Hepatocyte (in vitro differentiated cells): ENCODE data around the gene OBI1. TPM values are rescaled to one million over a fixed set of nuclear protein-coding genes. Genes with fewer than 3 reads are reported as not detected.

Experiments
- DNase-seq: peaks from one replicate; pipeline ENCODE4 v3.0.0-alpha.2; 2016; ENCODE audit warnings: low spot score
- H2AFZ ChIP-seq: fragments of 200-600 bp; sonication (generic); 2 replicates; pipeline ENCODE4 v1.6.0; 2016; ENCODE audit warnings: antibody characterized with exemption, mild to moderate bottlenecking
- H3K27ac ChIP-seq: fragments of 200-600 bp; sonication (generic); 2 replicates; pipeline ENCODE4 v1.5.1; 2016; ENCODE audit warnings: mild to moderate bottlenecking
- H3K27me3 ChIP-seq: fragments of 200-600 bp; sonication (generic); 2 replicates; pipeline ENCODE4 v1.6.1; 2016
- H3K36me3 ChIP-seq: fragments of 200-600 bp; sonication (generic); replicated peaks from 2 replicates; pipeline ENCODE4 v1.5.1; 2016; ENCODE audit warnings: low read depth; ENCODE audit not compliant: insufficient read depth
- H3K4me1 ChIP-seq: fragments of 200-600 bp; sonication (generic); 2 replicates; pipeline ENCODE4 v1.5.1; 2016; ENCODE audit warnings: mild to moderate bottlenecking, moderate library complexity; ENCODE audit not compliant: insufficient read depth
- H3K4me2 ChIP-seq: fragments of 200-600 bp; sonication (generic); 2 replicates; pipeline ENCODE4 v1.6.0; 2016
- H3K4me3 ChIP-seq: fragments of 200-600 bp; sonication (generic); 2 replicates; pipeline ENCODE4 v1.5.1; 2016; ENCODE audit warnings: mild to moderate bottlenecking
- H3K79me2 ChIP-seq: fragments of 200-600 bp; sonication (generic); 2 replicates; pipeline ENCODE4 v1.6.0; 2017; ENCODE audit warnings: mild to moderate bottlenecking
- H3K9me2 ChIP-seq: fragments of 200-600 bp; sonication (generic); replicated peaks from 2 replicates; pipeline ENCODE4 v1.6.0; 2017; ENCODE audit warnings: mild to moderate bottlenecking; ENCODE audit not compliant: insufficient read depth
- H3K9me3 ChIP-seq: fragments of 200-600 bp; sonication (generic); 2 replicates; pipeline ENCODE4 v1.5.1; 2016; ENCODE audit warnings: low read depth, mild to moderate bottlenecking
- H4K20me1 ChIP-seq: fragments of 200-600 bp; sonication (generic); 2 replicates; pipeline ENCODE4 v1.6.0; 2016; ENCODE audit warnings: mild to moderate bottlenecking; ENCODE audit not compliant: insufficient read depth, poor library complexity, severe bottlenecking
- EZH2 ChIP-seq: fragments of 200-600 bp; sonication (generic); IDR thresholded peaks from 2 replicates; pipeline ENCODE4 v1.6.1; 2016; ENCODE audit warnings: antibody characterized with exemption, mild to moderate bottlenecking, borderline replicate concordance
- EZH2phosphoT487 ChIP-seq: fragments of 200-600 bp; sonication (generic); IDR thresholded peaks from one replicate; pipeline ENCODE4 v1.6.1; 2018; ENCODE audit warnings: antibody characterized with exemption, mild to moderate bottlenecking, low read depth, moderate library complexity; ENCODE audit not compliant: unreplicated experiment, severe bottlenecking
- WGBS: methylation state at CpG from one replicate; pipeline ENCODE4 v1.1.6; 2016; ENCODE audit warnings: low lambda C conversion rate; ENCODE audit errors: missing lambda C conversion rate; 5-methylcytosine and 5-hydroxymethylcytosine counted together
- polyA plus RNA-seq: library from polyadenylated mRNA; unstranded; fragments of >200 nt; fragmentation: Nextera tagmentation; extraction: Ambion mirVana; gene quantifications from 2 replicates; pipeline ENCODE4 v1.2.1, GENCODE V29; 2016
- total RNA-seq: library from RNA; depleted of rRNA; stranded (reverse); fragments of >200 nt; gene quantifications from 2 replicates; pipeline ENCODE4 v1.2.3, GENCODE V29; 2014
- TF ChIP-seq, protein P1 (sequence below): fragments of 200-600 bp; sonication (generic); IDR thresholded peaks from 2 replicates; pipeline ENCODE4 v1.5.1; 2016; ENCODE audit warnings: antibody characterized with exemption, mild to moderate bottlenecking; ENCODE audit not compliant: poor library complexity

OBI1 gene
- total and polyA plus RNA-seq, 2 experiments from 2014 or later = 5.3 to 17.6 TPM

DNA sequence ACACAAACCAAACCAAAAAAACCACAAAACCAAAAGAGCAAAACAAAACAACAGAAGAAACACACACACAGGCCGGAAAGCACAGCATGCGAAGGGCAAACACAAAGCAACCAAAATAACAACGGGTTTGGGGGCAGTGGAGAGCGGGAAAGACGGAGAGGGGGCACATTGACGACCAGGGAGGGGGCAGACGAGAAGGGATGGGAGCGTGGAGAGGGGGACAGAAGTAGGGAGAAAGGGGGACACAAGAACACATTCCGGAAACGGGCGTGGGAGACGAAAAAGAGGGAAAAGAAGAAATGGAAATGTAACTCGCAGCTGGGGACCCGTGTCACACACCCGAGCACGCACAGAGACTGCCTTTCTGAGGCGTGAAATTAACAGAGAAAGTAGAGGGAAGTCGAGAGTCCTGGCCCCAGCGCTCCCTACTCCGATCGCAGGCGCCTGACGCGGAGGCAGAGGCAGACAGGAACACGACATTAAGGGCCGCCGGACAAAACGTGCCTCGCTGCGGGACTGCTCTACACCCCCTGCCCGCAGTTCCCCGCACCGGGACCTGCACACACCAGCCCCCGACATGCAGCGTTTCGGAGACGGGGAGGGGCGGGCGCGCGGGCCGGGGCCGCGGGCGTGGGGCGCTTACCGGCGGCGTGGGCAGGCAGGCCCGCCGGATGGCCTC, 56.3 kb downstream of the OBI1 start:
- no peak for DNase-seq
- Histone ChIP-seq H3K36me3 (no peaks in the 10 kb centered on the region), H4K20me1 (no peaks in the 10 kb centered on the region), H3K27ac (no peak overlapping the region), H3K9me2 (no peaks in the 10 kb centered on the region), H3K4me3 (no peak overlapping the region), H3K4me2 (peak overlapping the region; percentile 96), H3K79me2 (no peaks in the 10 kb centered on the region), H3K4me1 (peaks cover 10% of the 10 kb centered on the region), H3K9me3 (no peaks in the 10 kb centered on the region), H3K27me3 (peaks cover 95% of the 10 kb centered on the region), H2AFZ (peak overlapping the region; percentile 66)
- 1% methylated on average over 39 of the region's 51 CpGs for WGBS
- TF ChIP-seq, protein P1, sequence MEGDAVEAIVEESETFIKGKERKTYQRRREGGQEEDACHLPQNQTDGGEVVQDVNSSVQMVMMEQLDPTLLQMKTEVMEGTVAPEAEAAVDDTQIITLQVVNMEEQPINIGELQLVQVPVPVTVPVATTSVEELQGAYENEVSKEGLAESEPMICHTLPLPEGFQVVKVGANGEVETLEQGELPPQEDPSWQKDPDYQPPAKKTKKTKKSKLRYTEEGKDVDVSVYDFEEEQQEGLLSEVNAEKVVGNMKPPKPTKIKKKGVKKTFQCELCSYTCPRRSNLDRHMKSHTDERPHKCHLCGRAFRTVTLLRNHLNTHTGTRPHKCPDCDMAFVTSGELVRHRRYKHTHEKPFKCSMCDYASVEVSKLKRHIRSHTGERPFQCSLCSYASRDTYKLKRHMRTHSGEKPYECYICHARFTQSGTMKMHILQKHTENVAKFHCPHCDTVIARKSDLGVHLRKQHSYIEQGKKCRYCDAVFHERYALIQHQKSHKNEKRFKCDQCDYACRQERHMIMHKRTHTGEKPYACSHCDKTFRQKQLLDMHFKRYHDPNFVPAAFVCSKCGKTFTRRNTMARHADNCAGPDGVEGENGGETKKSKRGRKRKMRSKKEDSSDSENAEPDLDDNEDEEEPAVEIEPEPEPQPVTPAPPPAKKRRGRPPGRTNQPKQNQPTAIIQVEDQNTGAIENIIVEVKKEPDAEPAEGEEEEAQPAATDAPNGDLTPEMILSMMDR = no peak
- TF ChIP-seq EZH2phosphoT487 = peak; percentile 92
- TF ChIP-seq EZH2 = peak; percentile 96

DNA sequence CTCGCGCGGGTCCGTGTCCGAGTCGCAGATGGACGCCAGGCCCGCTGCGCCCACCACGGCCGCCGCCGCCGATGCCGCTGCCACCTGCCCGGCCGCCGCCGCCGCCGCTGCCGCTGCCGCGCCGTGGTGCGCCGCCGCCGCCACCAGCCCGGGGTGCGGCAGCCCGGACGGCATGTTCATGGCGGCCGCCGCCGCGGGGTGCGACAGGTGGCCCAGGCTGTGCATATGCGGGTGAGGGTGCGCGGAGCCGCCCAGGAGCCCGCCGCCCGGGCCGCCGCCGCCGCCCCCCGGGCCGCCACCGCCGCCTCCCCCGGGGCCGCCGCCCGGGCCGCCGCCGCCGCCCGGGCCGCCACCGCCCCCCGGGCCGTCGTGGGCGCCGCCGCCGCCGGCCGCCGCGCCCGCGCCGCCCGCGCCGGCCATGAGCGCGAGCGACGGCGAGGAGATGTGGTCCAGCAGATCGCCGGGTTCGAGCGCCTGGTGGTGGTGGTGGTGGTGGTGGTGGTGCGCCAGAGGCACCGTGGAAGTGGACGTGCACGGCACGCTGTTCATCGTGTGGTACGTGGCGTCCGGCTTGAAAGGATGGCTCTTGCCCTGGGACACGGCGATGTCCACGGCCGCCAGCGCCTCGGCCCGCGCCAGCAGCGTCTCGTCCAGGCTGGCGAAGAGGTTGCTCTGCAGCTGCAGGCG, 56.9 kb downstream of the OBI1 start:
- Histone ChIP-seq H3K27ac (no peak overlapping the region), H3K79me2 (no peaks in the 10 kb centered on the region), H2AFZ (peak overlapping the region; percentile 68), H3K4me2 (peak overlapping the region; percentile 96), H3K4me3 (no peak overlapping the region), H3K27me3 (peaks cover 95% of the 10 kb centered on the region), H3K9me3 (no peaks in the 10 kb centered on the region), H3K4me1 (peaks cover 11% of the 10 kb centered on the region), H3K9me2 (no peaks in the 10 kb centered on the region), H4K20me1 (no peaks in the 10 kb centered on the region), H3K36me3 (no peaks in the 10 kb centered on the region)
- TF ChIP-seq, protein P1 = no peak
- TF ChIP-seq EZH2 = no peak
- no peak for TF ChIP-seq EZH2phosphoT487
- DNase-seq = no peak
- WGBS = 2% methylated on average over 61 of the region's 112 CpGs

DNA sequence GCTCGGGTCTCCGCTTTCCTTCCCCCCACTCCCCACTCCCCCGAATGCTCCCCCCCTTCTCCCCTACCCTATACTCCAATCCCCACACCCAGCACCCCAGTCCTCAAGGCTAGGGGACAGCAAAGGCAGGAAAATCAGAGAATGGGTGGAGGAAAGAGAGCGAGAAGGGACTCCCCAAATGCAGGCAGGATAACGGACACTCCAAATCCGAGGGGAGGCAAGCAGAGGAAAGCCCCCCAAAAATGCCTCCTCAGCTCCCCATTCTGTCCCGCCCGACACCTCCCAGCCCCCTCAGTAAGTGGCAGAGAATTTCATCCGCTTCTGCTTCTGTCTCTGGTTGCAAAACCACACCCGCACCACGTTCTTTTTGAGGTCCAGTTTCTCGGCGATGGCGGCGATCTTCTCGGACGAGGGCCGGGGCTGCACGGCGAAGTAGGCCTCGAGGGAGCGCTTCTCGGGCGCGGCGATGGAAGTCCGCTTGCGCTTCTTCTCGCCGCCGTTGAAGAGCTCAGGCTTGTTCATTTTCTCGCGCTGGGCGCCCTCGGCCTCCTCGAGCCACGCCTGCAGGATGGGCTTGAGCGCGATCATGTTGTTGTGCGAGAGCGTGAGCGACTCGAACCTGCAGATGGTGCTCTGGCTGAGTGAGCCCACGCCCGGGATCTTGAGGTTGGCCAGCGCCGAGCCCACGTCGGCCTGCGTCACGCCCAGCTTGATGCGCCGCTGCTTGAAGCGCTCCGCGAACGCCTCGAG, 57.7 kb downstream of the OBI1 start:
- Histone ChIP-seq H3K4me2 (peak overlapping the region; percentile 79), H3K27me3 (peaks cover 95% of the 10 kb centered on the region), H3K79me2 (no peaks in the 10 kb centered on the region), H3K4me1 (peaks cover 18% of the 10 kb centered on the region), H3K9me3 (no peaks in the 10 kb centered on the region), H2AFZ (peak overlapping the region; percentile 68), H3K36me3 (no peaks in the 10 kb centered on the region), H3K27ac (no peak overlapping the region), H3K4me3 (no peak overlapping the region), H3K9me2 (no peaks in the 10 kb centered on the region), H4K20me1 (no peaks in the 10 kb centered on the region)
- DNase-seq = peak; percentile 55
- WGBS = 3% methylated on average over 55 of the region's 58 CpGs
- TF ChIP-seq EZH2 = peak; percentile 66
- TF ChIP-seq EZH2phosphoT487 = peak; percentile 79
- TF ChIP-seq, protein P1 = peak; percentile 16
